Suprapubic skin (tissue), 3 donors: ENCODE data around the gene ZNF229.
"Not testable (repeated sequence)": the region's sequence is repeated elsewhere in the genome, so short reads cannot be mapped to it uniquely, and the experiment has no call there.

Experiments used
- CTCF ChIP-seq, 2 donors: fragments of 200-600 bp in 1 of 2; fragments of 450-650 bp in 1 of 2; sonication (generic) in 1 of 2; IDR thresholded peaks; one replicate each; pipeline ENCODE4 v1.5.1; 2016 to 2019; ENCODE audit warnings: antibody characterized with exemption in 2 of 2, mild to moderate bottlenecking in 1 of 2, moderate library complexity in 1 of 2
- POLR2A ChIP-seq, 2 donors: fragments of 450-650 bp; IDR thresholded peaks; one replicate each; pipeline ENCODE4 v1.6.1; 2017; ENCODE audit warnings: antibody characterized with exemption in 2 of 2, mild to moderate bottlenecking in 2 of 2, moderate library complexity in 2 of 2

DNA sequence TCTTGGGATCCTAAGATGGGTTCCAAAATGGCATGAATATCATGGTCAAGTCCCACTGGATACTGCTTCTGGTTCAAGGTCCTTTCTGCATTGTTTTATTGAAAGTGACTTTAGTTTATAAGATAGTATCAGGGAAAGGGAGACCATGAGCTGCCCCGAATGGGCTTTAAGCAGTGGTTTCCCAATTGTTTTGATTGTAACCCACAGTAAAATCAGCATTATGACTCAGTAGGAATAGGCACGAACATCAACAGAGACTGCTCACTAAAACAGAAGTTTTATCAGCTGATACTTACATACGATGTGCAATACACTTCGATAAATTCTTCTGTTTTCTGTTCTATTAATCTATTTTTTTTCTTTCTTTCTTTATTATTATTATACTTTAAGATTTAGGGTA, 59.0 kb downstream of the ZNF229 start:
- not testable (repeated sequence) for TF ChIP-seq POLR2A, CTCF (IDR thresholded peaks at IDR 0.05)
